SH-SY5Y (cell line): ENCODE data around the gene ARL3.

Source experiments
- GATA2 ChIP-seq: IDR thresholded peaks from 2 replicates; pipeline ENCODE4 v1.6.1; 2011; ENCODE audit warnings: mild to moderate bottlenecking, low read depth, low read length
- GATA3 ChIP-seq: IDR thresholded peaks from 2 replicates; pipeline ENCODE4 v1.6.1; 2011; ENCODE audit warnings: low read depth, mild to moderate bottlenecking, low read length, moderate library complexity

The ARL3 gene

GRCh38 chr10:102720775-102721301 lies 6.6 kb upstream of the ARL3 start:
- TF ChIP-seq GATA2: no peak
- TF ChIP-seq GATA3: no peak

DNA sequence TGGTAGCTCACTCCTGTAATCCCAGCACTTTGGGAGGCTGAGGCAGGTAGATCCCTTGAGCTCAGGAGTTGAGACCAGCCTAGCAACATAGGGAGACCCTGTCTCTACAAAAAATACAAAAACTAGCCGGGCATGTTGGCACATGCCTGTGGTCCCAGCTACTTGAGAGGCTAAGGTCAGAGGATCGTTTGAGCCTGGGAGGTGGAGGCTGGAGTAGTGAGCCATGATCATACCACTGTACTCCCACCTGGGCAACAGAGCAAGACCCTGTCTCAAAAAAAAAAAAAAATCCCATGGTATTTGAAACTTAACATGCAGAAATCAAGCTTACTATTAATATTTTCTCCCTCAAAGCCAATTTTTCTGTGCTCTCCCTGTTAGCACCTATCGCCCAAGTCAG lies 6.1 kb upstream of the ARL3 start:
- no peak for TF ChIP-seq GATA2
- no peak for TF ChIP-seq GATA3

GRCh38 chr10:102718220-102718619 lies 4.0 kb upstream of the ARL3 start:
- TF ChIP-seq GATA3 (no peak), GATA2 (no peak)

DNA sequence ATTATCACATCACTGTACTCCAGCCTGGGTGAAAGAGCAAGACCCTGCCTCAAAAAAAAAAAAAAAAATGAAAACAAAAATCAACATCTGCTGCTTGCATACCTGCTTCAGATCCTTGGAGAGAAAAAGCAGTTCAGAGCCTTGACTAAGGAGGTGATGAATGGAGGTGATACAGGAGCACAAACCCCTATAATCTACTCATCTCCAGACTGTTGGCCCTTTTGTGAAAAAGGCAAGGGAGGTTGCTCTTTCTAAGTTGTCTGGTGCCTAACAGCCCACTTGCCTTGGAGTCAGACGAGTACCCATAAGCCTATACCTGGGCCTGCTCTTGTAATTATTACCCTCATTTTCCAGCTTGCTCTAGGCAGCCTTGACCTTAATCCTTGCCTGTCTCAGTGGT lies 1.7 kb upstream of the ARL3 start:
- TF ChIP-seq GATA3 (no peak), GATA2 (no peak)

DNA sequence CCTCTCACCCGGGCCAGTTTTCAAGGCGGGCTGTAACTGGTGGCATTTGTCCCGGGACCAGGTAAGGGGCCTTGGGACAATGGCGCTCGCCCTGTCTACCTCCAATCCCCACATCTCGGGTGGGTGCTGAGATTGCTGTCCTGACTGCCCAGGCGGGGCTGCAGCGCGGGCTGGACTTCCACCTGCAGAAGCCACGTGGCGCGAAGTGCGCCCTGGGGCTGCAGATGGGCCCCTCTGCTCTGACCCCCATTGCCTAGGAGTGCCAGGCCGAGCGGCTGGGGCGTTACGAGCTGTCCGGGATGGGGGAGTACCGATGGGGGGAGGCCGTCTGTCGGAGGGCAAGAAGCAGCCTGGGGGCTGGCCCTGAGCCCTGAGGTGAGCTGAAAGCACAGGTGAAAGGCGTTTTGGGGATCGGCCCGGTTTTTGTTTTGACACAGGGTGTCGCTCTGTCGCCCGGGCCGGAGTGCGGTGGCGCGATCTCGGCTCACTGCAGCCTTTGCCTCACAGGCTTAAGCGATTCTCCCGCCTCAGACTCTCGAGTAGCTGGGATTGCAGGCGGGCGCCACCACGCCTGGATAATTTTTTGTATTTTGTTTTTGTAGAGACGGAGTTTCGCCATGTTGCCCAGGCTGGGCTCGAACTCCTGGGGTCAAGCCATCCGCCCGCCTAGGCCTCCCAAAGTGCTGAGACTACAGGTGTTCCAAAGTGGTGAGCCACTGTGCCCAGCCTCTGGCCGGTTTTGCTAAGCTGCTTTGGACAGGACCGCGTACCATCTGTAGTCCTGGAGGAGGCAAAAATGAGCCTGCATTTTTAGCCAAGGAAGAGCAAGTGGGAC lies 641 bp upstream of the ARL3 start, which contains the start of gene SFXN2:
TSS of gene SFXN2 (plus strand) at position 16 of the 835 bp plus-strand sequence. CDS start 12,001 bp downstream, outside the sequence.
- no peak for TF ChIP-seq GATA2
- TF ChIP-seq GATA3: no peak

DNA sequence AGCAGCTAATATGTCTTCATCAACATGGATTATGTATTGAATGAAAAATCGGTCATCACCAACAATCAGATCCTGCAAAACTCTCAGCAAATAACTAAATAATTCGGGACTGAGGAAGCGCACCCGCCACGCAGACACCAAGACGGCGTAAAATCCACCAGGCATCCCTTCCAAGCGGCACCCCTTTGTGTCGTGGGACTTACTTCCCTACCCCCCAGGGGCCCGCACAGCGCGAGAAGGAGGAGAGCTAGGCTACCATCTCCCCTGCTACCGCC lies 721 bp downstream of the ARL3 start:
- TF ChIP-seq GATA2: no peak
- no peak for TF ChIP-seq GATA3

- TF ChIP-seq GATA3 (no peak), GATA2 (no peak)
These were observed 1.2 kb downstream of the ARL3 start for GRCh38 chr10:102712843-102713538.

GRCh38 chr10:102712089-102712488 lies 2.1 kb downstream of the ARL3 start:
- TF ChIP-seq GATA3: no peak
- TF ChIP-seq GATA2: no peak

GRCh38 chr10:102710609-102711008 lies 3.6 kb downstream of the ARL3 start:
- TF ChIP-seq GATA3: no peak
- 0 out of 2 replicates have a peak, but pooled peaks have one; percentile 25 for TF ChIP-seq GATA2

DNA sequence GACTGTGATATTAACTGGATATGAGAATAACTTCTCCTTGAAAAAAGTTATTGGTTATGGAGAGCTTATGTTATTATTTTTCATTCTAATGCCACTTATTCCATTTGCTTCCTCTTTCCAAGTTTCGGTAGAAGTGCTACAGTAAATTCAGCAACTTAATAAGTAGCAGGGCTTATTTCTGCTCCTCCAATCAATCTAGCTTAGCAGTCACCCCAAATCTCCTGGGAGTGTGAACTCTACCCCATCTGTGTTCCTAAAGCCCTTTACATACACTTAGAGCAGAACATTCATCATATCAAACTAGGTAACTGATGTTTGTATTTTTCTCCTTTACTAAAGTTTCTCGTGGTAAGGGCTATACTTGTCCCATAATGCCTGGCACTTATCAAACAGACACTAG lies 8.7 kb downstream of the ARL3 start:
- TF ChIP-seq GATA2 (no peak), GATA3 (no peak)

- TF ChIP-seq GATA2 (no peak), GATA3 (no peak)
These were observed 9.3 kb downstream of the ARL3 start for GRCh38 chr10:102704915-102705314.

DNA sequence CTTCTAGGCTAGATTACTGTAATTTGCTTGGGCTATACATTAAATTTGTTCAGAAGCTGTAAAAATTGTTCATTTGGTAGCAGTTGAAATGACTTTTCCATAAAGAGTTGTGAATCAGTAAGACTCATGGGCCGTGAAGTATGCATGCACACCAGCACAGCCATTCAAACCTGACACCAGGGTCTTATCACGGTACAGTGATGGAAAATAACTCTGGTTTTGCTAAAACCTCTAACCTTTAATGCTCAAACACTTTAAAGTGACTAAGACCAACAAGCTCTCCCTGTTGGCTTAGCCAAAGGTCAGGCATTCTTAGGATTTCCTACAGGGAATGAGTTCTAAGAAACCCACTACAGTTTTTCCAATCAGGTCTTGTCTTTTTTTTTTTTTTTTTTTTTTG lies 11.5 kb downstream of the ARL3 start:
- TF ChIP-seq GATA3: no peak

GRCh38 chr10:102701796-102702195 lies 12.4 kb downstream of the ARL3 start:
- TF ChIP-seq GATA3 (no peak), GATA2 (no peak)

DNA sequence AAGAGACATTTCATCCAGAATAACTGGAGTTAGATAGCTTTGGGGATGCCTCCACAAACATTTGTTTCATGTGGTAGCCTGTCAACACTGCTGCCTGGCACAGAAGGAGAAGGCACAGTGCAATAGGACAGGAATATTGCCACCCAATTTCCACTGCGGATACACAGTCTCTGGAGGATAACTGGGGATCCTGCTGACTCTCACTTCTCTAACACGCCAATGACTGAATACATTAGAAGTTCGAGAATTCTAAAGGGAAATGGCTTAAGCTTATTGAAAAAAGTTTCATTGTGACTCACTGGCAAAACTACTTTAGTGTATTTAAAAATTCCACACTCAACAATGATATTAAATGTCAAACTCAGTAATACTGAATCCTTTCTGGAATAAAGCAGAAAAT lies 12.9 kb downstream of the ARL3 start:
- TF ChIP-seq GATA2 (no peak), GATA3 (no peak)

GRCh38 chr10:102698894-102699293 lies 15.3 kb downstream of the ARL3 start:
- TF ChIP-seq GATA2 (no peak), GATA3 (no peak)
